Activated CD4-positive, alpha-beta T cell treated with anti-CD3 and anti-CD28 coated beads, Interleukin-2, amount 10 ng/mL, durations not matched to agents 24 days and 14 days (primary cell): ENCODE data around the gene MAP3K7CL. TPM values are rescaled to one million over a fixed set of nuclear protein-coding genes. Genes with fewer than 3 reads are reported as not detected.

Source experiments
- DNase-seq: peaks from one replicate; pipeline ENCODE4 v3.0.0; 2022
- H3K27ac Mint-ChIP-seq: one replicate; pipeline ENCODE4 v1.8.0; 2022; ENCODE audit warnings: mild to moderate bottlenecking, mixed read lengths
- H3K27me3 Mint-ChIP-seq: one replicate; pipeline ENCODE4 v1.8.0; 2022; ENCODE audit warnings: mixed read lengths
- H3K36me3 Mint-ChIP-seq: one replicate; pipeline ENCODE4 v1.8.0; 2022; ENCODE audit warnings: low read depth, mild to moderate bottlenecking, mixed read lengths
- H3K4me1 Mint-ChIP-seq: one replicate; pipeline ENCODE4 v1.8.0; 2021; ENCODE audit warnings: mixed read lengths
- H3K4me3 Mint-ChIP-seq: one replicate; pipeline ENCODE4 v1.8.0; 2022; ENCODE audit warnings: mild to moderate bottlenecking, moderate library complexity, mixed read lengths
- H3K9me3 Mint-ChIP-seq: one replicate; pipeline ENCODE4 v1.8.0; 2021; ENCODE audit warnings: mixed read lengths
- intact Hi-C: fragments of 100-400 bp; cut with micrococcal nuclease; formaldehyde crosslinking; loops from one replicate; pipeline ENCODE4 v1.15.1; 2023
- total RNA-seq: library from RNA; stranded (reverse); gene quantifications from 2 replicates; pipeline ENCODE4 v1.2.3, GENCODE V29; 2022

MAP3K7CL gene
- total RNA-seq, 1 donor from 2014 or later: 4.0 TPM

DNA sequence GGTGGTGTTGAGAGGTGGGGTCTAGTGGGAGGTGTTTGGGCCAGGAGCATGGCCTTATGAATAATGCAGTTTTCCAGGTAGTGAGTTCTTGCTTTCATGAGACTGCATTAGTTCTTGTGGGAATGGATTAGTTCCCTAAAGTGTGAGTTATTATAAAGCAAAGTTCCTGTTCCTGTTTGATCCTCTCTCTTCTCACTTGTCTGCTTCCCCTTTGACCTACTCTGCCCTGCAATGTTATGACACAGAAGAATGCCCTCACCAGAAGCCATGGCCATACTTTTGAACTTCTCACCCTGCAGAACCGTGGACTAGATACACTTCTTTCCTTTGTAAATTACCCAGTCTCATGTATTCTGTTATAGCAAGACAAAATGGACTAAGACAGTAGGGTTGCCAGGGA lies 53.6 kb downstream of the MAP3K7CL start:
- Mint-ChIP-seq H3K4me1 (peaks cover 22% of the 10 kb centered on the region), H3K4me3 (no peak overlapping the region), H3K9me3 (peaks cover 8% of the 10 kb centered on the region), H3K27me3 (no peaks in the 10 kb centered on the region), H3K27ac (no peak overlapping the region), H3K36me3 (no peaks in the 10 kb centered on the region)
- intact Hi-C loops: no loop called here
- DNase-seq: no peak

GRCh38 chr21:29185172-29185571 lies 54.7 kb downstream of the MAP3K7CL start:
- Mint-ChIP-seq H3K4me3 (no peak overlapping the region), H3K27ac (no peak overlapping the region), H3K36me3 (no peaks in the 10 kb centered on the region), H3K4me1 (peaks cover 22% of the 10 kb centered on the region), H3K27me3 (no peaks in the 10 kb centered on the region), H3K9me3 (peaks cover 8% of the 10 kb centered on the region)
- intact Hi-C loops: no loop called here
- no peak for DNase-seq

GRCh38 chr21:29185633-29186032 lies 55.2 kb downstream of the MAP3K7CL start:
- DNase-seq: no peak
- Mint-ChIP-seq H3K4me1 (peaks cover 23% of the 10 kb centered on the region), H3K9me3 (peaks cover 8% of the 10 kb centered on the region), H3K4me3 (no peak overlapping the region), H3K36me3 (no peaks in the 10 kb centered on the region), H3K27me3 (no peaks in the 10 kb centered on the region), H3K27ac (no peak overlapping the region)
- intact Hi-C loops: no loop called here

DNA sequence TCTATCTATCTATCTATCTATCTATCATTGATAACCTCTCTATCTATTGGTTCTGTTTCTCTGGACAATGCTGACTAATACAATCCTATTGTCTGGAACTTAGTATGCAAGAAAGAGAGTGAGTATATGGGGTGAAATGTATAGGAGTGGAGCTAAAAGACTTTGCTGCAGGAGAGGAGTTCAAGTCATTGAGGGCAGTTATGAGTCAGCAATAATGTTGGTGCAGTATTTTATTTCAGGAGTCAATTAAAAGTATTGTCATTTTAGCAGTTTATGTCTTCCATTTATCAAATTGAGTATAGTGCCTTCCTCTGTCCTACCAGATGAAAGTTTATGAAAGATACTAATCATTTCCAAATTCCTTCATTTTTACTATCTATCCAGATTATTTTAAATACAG lies 55.8 kb downstream of the MAP3K7CL start:
- H3K27ac Mint-ChIP-seq: no peak overlapping the region
- no peak for DNase-seq
- H3K27me3 Mint-ChIP-seq: no peaks in the 10 kb centered on the region
- H3K4me3 Mint-ChIP-seq: no peak overlapping the region
- intact Hi-C loops: no loop called here
- peaks cover 8% of the 10 kb centered on the region for H3K9me3 Mint-ChIP-seq
- H3K36me3 Mint-ChIP-seq: no peaks in the 10 kb centered on the region
- H3K4me1 Mint-ChIP-seq: peaks cover 24% of the 10 kb centered on the region

GRCh38 chr21:29187944-29188343 lies 57.5 kb downstream of the MAP3K7CL start:
- no peak for DNase-seq
- intact Hi-C loops: no loop called here
- Mint-ChIP-seq H3K4me1 (peaks cover 12% of the 10 kb centered on the region), H3K27me3 (no peaks in the 10 kb centered on the region), H3K4me3 (no peak overlapping the region), H3K27ac (no peak overlapping the region), H3K9me3 (peaks cover 8% of the 10 kb centered on the region), H3K36me3 (no peaks in the 10 kb centered on the region)

DNA sequence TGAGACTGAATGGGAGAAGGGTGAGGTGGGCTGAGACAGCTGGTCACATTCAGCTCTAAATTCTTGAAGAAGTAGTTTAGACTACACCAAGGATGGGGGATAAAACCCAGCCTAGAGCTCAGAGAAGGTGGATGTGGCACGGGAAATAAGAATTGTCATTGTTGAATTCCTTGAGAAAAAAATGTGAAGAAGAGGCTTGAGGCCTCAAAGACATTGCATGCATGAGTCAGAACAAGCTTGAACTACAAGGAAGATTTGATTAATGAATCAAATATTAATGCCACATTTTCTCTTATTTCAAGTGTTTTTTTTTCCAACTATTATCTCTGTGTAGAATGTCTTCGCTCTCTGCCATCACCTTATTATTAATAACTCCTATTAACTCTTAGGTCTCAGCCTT lies 58.9 kb downstream of the MAP3K7CL start:
- Mint-ChIP-seq H3K4me3 (no peak overlapping the region), H3K36me3 (no peaks in the 10 kb centered on the region), H3K27ac (no peak overlapping the region), H3K27me3 (no peaks in the 10 kb centered on the region), H3K9me3 (no peaks in the 10 kb centered on the region), H3K4me1 (peaks cover 7% of the 10 kb centered on the region)
- no peak for DNase-seq
- intact Hi-C loops: no loop called here

DNA sequence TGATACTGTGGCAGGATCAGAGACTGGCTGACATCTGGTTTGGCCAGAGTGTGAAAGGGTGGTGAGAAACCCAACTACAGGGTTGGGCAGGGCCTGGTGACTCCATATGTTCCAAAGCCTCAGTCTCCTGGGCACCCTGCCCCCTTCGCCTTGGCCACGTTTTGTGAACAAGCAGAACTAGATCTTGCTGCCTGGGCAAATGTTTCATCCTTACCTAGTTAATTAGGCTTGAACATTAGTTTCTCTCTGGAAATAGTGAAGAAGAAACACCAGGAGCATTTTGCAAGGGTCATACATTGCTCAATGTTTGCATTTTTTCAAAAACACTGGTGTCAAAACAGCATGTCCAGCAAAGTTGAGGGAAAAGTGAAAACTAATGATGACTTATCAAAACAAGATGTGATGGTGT lies 60.5 kb downstream of the MAP3K7CL start:
- Mint-ChIP-seq H3K4me1 (peaks cover 23% of the 10 kb centered on the region), H3K9me3 (no peaks in the 10 kb centered on the region), H3K36me3 (no peaks in the 10 kb centered on the region), H3K27ac (no peak overlapping the region), H3K27me3 (no peaks in the 10 kb centered on the region), H3K4me3 (no peak overlapping the region)
- DNase-seq: no peak
- intact Hi-C loops: no loop called here

GRCh38 chr21:29193072-29193471 lies 62.6 kb downstream of the MAP3K7CL start:
- Mint-ChIP-seq H3K9me3 (peaks cover 10% of the 10 kb centered on the region), H3K27me3 (no peaks in the 10 kb centered on the region), H3K4me1 (peaks cover 38% of the 10 kb centered on the region), H3K27ac (no peak overlapping the region), H3K36me3 (peaks cover 8% of the 10 kb centered on the region), H3K4me3 (no peak overlapping the region)
- intact Hi-C loops: no loop called here
- no peak for DNase-seq

GRCh38 chr21:29193901-29194300 lies 63.5 kb downstream of the MAP3K7CL start:
- H3K9me3 Mint-ChIP-seq: peaks cover 16% of the 10 kb centered on the region
- peaks cover 10% of the 10 kb centered on the region for H3K36me3 Mint-ChIP-seq
- intact Hi-C loops: no loop called here
- H3K27me3 Mint-ChIP-seq: no peaks in the 10 kb centered on the region
- H3K4me3 Mint-ChIP-seq: no peak overlapping the region
- peaks cover 40% of the 10 kb centered on the region for H3K4me1 Mint-ChIP-seq
- DNase-seq: no peak
- no peak overlapping the region for H3K27ac Mint-ChIP-seq

DNA sequence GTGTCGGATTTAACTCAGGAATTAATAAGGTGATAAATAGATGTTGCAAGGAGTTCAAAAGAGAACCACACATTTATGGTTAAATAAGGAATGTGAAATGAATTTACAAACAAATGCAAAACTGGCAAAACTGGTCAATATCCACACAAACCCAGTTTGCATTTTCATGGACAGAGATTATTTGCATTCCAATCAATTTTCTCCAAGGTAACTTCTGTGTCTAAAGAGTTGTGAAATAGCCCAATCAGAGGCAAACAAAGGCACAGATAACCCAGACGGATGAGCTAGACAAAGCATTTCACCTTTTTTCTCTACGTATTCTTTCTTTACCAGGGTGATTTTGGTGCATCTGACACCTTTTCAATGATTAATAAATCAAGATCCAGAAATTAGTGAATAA lies 63.9 kb downstream of the MAP3K7CL start:
- no peak overlapping the region for H3K4me3 Mint-ChIP-seq
- no peak overlapping the region for H3K27ac Mint-ChIP-seq
- no peaks in the 10 kb centered on the region for H3K27me3 Mint-ChIP-seq
- intact Hi-C loops: no loop called here
- DNase-seq: no peak
- peaks cover 14% of the 10 kb centered on the region for H3K36me3 Mint-ChIP-seq
- H3K4me1 Mint-ChIP-seq: peaks cover 40% of the 10 kb centered on the region
- peaks cover 21% of the 10 kb centered on the region for H3K9me3 Mint-ChIP-seq

- intact Hi-C loops: loop anchor here (5.0 kb wide), 1 partner anchor 118 kb away; no protein-coding TSS in a partner anchor
- H3K27me3 Mint-ChIP-seq: no peaks in the 10 kb centered on the region
- no peak for DNase-seq
- H3K4me1 Mint-ChIP-seq: peaks cover 40% of the 10 kb centered on the region
- peaks cover 16% of the 10 kb centered on the region for H3K36me3 Mint-ChIP-seq
- H3K4me3 Mint-ChIP-seq: peak overlapping the region; percentile 91
- H3K27ac Mint-ChIP-seq: peak overlapping the region; percentile 62
- H3K9me3 Mint-ChIP-seq: peaks cover 23% of the 10 kb centered on the region
Measured at GRCh38 chr21:29194847-29195246, 64.4 kb downstream of the MAP3K7CL start.

- Mint-ChIP-seq H3K4me1 (peaks cover 37% of the 10 kb centered on the region), H3K36me3 (peaks cover 21% of the 10 kb centered on the region), H3K4me3 (peak overlapping the region; percentile 91), H3K27ac (peak overlapping the region; percentile 94), H3K9me3 (peaks cover 26% of the 10 kb centered on the region), H3K27me3 (no peaks in the 10 kb centered on the region)
- DNase-seq: peak; percentile 92
- intact Hi-C loops: loop anchor here (1.0 to 5.0 kb wide), 8 partner anchors 12 to 172 kb away; partner anchors contain the start of genes BACH1 and USP16
Measured at GRCh38 chr21:29195981-29196669, 65.7 kb downstream of the MAP3K7CL start.

- DNase-seq: peak; percentile 63
- peak overlapping the region; percentile 91 for H3K4me3 Mint-ChIP-seq
- peak overlapping the region; percentile 94 for H3K27ac Mint-ChIP-seq
- intact Hi-C loops: loop anchor here (1.0 to 5.0 kb wide), 8 partner anchors 12 to 172 kb away; partner anchors contain the start of genes BACH1 and USP16
- H3K27me3 Mint-ChIP-seq: no peaks in the 10 kb centered on the region
- H3K36me3 Mint-ChIP-seq: peaks cover 23% of the 10 kb centered on the region
- H3K4me1 Mint-ChIP-seq: peaks cover 37% of the 10 kb centered on the region
- peaks cover 31% of the 10 kb centered on the region for H3K9me3 Mint-ChIP-seq
Measured at GRCh38 chr21:29196670-29197191, 66.3 kb downstream of the MAP3K7CL start.

DNA sequence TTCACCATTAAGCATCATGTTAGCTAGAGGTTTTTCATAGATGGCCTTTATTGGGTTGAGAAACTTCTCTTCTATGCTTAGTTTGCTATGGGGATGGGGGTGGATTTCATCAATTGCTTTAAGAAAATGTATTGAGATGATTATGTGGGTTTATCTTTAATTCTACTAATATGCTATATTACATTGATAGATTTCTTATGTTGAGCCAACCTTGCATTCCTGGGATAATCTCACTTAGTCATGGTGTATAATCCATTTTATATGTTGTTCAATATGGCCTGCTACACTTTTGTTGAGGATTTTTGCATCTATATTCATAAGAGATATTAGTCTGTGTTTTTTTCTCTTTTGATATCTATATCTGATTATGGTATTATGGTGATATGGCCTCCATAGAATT lies 70.7 kb downstream of the MAP3K7CL start:
- Mint-ChIP-seq H3K36me3 (peaks cover 28% of the 10 kb centered on the region), H3K27me3 (no peaks in the 10 kb centered on the region), H3K9me3 (peaks cover 38% of the 10 kb centered on the region), H3K4me1 (peaks cover 14% of the 10 kb centered on the region), H3K4me3 (no peak overlapping the region), H3K27ac (no peak overlapping the region)
- intact Hi-C loops: no loop called here
- no peak for DNase-seq
